Tongue (tissue), 2 donors: ENCODE results near the gene CSGALNACT2. TPM values are rescaled to one million over a fixed set of nuclear protein-coding genes. Genes with fewer than 3 reads are reported as not detected.

Experiments used
- DNase-seq: peaks from one replicate; pipeline ENCODE4 v3.0.0-alpha.2; 2015
- total RNA-seq: library from RNA; depleted of rRNA; stranded (reverse); fragments of >200 nt; gene quantifications from one replicate; pipeline ENCODE4 v1.2.3, GENCODE V29; 2014

CSGALNACT2 gene
- total RNA-seq, 1 donor from 2014 or later: 24.8 TPM

GRCh38 chr10:43204042-43204942 is 66.0 kb downstream of the CSGALNACT2 start:
- no peak for DNase-seq

DNA sequence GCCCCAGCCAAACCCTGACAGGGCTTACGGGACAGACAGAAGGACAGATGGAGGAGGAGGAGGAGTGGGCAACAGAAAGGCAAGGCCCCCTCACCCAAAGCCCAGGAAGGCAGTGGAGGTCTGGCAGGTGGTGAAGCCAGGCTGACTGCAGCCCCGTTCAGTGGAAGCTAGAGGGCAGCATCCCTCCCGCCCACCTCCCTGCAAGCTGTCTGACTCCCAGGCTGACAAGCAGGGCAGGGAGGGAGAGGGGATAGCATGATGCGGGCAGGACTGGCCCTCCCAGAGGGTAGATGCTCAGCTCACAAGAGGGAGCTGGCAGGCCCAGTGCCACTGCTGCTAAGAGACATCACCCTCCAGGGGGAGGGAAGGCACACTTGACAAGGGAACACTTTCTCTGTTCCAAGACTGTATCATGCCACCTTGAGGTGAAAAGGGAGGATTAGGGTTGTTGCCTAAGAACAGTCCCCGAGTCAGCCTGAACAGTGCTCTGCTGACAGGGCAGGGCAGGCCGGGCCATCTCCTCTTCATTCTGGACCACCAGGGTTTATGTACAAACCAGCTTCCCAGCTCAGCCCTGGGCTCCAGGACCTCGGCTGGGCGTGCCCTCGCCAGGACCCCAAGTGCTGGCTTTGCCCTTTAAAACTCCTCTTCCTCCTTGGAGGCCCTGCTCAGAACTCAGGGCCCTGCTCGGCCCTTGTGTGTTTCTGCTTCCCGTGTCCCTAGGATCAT is 66.9 kb downstream of the CSGALNACT2 start:
- DNase-seq: peak; percentile 57

GRCh38 chr10:43205681-43206390 is 67.6 kb downstream of the CSGALNACT2 start:
- no peak for DNase-seq

DNA sequence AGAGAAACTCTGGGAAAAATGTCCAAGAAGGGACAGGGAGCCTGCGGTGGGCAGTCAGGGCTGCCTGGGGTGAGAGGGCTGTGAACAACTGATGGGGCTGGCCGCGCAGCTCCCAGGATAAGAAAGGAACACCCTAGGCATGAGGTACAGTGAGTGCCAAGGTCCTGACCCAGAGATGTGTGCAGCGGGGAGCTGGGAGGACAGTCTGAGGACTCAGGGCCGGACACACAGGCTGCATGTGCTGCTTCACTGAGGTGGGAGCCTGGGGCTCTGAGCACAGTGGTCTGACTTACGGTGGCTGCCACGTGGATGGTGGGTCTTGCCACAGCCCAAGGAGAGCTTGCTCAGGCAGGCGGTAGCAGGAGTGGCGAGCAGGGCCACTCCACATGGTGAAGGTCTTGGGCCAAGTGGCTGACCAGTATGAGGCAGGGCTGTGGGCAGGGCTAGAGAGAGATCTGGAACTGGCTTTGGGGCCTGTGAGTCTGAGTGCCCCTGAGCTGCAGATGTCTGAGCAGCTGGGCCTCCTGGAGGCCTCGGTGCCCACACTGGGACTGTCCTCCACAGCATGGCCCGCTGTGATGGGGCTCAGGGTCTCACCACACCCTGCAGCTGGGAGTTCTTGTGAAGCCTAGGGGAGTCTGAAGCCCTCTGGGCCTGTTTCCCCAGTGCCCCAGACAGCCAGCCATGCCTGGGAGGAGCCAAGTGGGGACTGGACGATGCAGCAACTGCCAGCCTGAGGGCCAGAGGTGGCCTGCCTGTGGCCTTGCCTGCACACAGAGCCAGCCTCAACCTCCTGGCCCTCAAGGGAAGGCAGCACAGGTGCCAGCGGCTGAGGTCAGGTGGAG is 68.4 kb downstream of the CSGALNACT2 start:
- no peak for DNase-seq

DNA sequence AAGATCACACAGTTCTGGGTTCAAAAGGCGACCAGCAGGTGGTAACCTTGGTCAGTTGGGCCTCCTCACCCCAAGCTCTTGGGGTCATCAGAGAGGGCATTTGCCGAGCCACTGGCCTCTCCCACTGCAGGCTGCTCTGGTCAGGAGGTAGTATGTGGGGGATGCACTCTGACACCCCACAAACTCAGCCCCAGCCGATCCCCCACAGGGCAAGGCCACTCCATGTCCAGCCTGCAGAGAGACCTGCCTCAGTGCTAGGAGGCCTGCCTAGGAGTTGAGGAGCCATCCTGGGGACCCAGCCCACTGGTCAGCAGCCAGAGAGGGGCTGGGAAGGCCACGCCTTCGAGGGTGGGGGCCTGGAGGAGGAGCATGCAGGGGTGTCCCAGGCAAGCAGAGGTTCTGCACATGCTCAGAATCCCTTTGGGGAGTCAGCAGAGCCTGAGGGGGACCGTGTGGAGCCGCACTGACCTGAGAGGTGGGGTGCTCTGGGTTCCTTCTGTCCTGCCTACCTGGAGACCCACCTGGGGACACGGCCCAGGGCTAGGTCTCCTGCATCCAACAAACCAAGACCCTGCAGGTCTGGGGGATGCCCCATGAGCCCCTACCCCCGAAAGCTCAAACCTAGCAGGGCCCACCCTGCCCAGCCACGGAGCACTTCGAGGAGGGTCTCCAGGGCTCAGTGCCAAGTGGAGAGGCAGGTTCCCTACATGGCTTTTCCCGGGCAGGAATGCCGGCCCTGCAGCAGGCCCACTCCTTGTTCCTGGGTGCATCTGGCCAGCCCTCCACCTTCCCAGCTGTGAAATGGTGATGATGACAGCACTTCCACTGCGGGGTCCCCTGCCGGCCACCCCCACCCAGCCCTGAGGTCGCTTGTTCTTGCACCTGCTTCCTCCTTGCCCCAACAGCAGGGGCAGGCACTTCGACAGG is 70.2 kb downstream of the CSGALNACT2 start:
- no peak for DNase-seq

DNA sequence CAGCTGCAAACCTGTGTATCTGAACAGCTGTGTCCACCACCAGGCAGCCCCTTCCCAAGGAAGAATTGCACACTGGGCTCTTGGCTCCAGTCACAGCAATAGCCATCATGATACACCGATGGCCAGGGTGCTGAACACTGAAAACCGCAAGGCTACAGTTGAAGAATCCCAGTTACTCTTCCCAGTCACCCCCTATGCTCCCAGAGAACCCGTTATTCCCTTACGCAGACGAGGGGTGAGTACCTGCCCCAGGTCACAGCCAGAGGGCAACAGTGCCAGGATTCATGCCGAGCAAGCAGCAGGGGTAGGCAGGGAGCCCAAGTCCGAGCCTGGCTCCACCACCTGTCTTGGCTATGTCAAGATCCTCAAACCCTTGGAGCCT is 70.8 kb downstream of the CSGALNACT2 start:
- DNase-seq: no peak

GRCh38 chr10:43209651-43210141 is 71.5 kb downstream of the CSGALNACT2 start:
- DNase-seq: no peak

DNA sequence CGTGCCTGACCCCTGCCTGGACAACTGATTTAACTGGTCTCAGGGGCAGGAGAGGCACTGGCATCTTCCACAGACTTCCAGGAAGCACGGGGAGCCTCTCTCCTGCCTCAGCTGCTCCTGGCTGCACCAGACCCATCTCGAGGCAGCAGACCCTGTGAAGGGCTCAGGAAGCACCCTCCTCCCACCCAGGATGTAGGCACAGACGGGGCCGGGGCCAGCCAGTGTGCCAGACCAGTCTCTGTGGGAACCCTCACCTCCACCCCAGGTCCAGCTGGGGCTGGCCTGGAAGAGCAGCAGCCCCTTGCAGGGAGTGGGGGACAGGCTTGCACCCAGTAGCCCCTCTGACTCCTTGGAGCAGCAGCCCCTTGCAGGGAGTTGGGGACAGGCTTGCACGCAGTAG is 72.3 kb downstream of the CSGALNACT2 start:
- DNase-seq: no peak

DNA sequence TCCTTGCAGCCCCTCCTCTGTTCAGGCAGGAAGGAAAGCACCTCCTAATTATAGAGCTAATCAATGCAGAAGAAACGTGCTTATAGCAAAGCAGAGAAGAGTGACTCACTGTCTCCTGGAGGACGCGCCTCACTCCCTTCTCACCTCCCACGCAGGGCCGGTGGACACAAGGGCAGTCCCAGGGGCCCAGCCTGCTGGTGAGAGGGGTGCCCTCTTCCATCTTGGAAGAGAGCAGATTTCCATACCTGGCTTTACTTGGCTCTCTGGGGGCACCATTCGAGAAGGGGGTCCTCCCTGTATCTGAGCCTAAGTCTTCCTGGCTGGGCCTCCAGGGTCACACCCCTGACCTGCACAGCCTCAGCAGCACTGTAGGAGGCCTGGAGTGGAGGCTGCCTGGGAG is 72.8 kb downstream of the CSGALNACT2 start:
- no peak for DNase-seq

- DNase-seq: no peak
Observed at GRCh38 chr10:43211431-43212042, 73.3 kb downstream of the CSGALNACT2 start.

- DNase-seq: peak; percentile 66
Observed at GRCh38 chr10:43212043-43212721, 73.9 kb downstream of the CSGALNACT2 start.

DNA sequence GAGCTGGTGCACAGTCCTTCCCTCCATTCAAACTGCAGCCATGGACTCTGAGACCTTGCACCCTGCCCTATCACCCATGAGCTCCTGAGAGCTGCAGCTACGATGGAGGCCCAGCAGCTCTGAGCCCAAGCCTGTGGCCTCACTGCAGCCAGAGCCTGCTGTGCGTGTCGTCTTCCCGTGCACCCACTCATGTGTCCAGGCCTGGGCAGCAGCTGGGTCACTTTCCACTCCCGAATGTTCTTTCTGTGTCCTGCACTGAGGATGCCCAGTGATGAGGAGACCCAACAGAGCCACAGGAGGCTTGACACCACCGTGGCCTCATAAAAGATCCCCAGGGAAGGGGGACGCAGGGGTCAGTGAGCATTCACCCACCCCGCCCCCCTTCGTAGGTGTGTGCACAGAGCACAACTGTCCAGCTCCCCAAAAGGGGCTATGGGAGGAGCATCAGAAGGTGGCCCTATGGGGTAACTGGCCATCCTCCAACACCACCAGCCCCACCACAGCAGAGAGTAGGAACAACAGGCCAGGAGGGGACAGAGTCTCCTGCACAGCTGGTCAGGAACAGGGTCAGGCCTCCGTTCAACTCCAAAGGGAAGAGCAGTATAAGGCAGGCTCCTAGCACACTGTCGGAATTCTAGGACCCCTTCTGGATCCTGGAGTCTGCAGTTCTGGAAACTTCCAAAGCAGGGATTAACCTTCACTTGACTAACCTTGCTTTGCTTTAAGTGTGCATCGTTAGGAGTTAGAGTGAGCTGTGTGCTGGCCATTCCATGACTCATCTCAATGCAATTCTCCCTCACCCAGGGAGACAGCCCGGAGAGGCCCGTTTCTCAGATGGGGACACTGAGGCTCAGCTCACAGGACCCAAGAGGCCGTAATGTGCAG is 76.1 kb downstream of the CSGALNACT2 start:
- no peak for DNase-seq

- no peak for DNase-seq
Observed at GRCh38 chr10:43214956-43215561, 76.8 kb downstream of the CSGALNACT2 start.

- no peak for DNase-seq
Observed at GRCh38 chr10:43215758-43216455, 77.7 kb downstream of the CSGALNACT2 start.

DNA sequence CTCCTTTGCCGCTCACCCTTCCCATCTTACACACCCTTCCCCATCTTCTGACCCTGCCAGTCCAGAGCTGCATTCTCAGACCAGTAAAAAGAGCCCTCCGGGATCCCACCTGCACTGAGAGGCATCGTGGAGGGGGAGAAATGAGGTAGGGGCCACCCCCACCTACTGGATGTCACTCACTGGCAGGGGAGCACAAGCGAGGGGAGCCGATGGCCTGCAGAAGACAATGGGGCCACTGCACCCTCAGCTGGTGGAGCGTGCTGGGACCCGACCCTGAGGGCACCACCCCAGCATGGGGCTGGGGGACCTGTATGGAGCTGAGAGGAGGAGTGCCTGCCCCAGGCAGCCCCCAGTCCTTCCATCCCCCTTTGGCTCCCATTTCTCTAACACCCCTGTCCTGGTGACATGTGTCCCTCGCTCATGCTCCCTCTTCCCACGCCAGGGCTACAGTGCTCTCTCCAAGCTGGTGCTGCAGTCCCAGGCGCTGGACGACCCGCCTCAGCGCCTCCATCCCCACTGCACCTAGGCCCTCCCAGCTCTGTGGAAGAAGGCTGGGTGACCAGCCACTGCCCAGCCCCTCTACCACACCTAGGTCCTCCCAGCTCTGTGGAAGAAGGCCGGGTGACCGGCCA is 78.8 kb downstream of the CSGALNACT2 start:
- DNase-seq: no peak

DNA sequence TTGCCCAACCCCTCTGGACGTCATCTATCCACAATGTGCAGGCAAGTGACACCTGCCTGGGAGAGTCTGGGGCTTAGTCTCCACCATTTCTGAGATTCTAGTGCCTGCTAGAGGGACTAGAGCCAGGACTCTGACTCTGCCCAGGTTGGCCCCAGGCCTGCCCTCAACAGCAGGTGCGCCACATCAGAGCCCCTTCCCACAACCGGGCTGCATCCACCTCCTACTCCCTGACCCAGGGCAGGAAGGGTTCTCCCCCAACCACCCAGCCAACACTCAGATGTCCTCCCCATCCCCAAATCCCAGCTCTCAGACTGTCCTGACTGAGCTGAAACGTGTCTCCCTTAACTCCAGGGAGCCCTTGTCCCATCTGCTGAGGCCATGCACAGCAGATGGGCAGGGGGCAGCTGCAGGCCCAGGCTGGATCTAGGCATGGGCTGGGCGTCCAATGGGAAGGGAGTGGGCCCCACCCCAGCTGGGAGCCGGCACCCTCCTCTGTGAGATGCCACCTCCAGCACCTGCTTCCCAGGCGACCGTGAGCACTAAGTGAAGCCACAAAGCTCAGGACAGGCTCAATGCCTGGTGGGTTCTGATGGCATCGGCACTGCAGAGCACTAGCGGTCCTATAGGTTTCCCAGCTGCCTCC is 79.4 kb downstream of the CSGALNACT2 start:
- no peak for DNase-seq
